KOPT-K1 (cell line): ENCODE measurements around the gene PAIP2B.
"Not testable (repeated sequence)": the region's sequence is repeated elsewhere in the genome, so short reads cannot be mapped to it uniquely, and the experiment has no call there.

Source experiments
- H3K27ac ChIP-seq: fragments of 200-600 bp; sonication (generic); 2 replicates; pipeline ENCODE4 v1.5.1; 2016; ENCODE audit warnings: antibody characterized with exemption, mild to moderate bottlenecking, low read depth, low read length; ENCODE audit not compliant: poor library complexity, severe bottlenecking
- H3K36me3 ChIP-seq: fragments of 200-600 bp; sonication (generic); 2 replicates; pipeline ENCODE4 v1.5.1; 2017; ENCODE audit warnings: antibody characterized with exemption, mild to moderate bottlenecking, low read length, moderate library complexity; ENCODE audit not compliant: insufficient read depth
- H3K9me3 ChIP-seq: fragments of 200-600 bp; sonication (generic); 2 replicates; pipeline ENCODE4 v1.5.1; 2017; ENCODE audit warnings: antibody characterized with exemption, low read length, mild to moderate bottlenecking; ENCODE audit not compliant: insufficient read depth, poor library complexity, severe bottlenecking

PAIP2B gene

GRCh38 chr2:71235930-71236587, 9.2 kb upstream of the PAIP2B start:
- H3K27ac ChIP-seq, result no peak overlapping the region
- H3K36me3 ChIP-seq, result no peaks in the 10 kb centered on the region
- peaks cover 11% of the 10 kb centered on the region for H3K9me3 ChIP-seq

- not testable (repeated sequence) for H3K36me3 ChIP-seq, H3K27ac ChIP-seq
- H3K9me3 ChIP-seq, result peaks cover 11% of the 10 kb centered on the region
These were observed 6.2 kb upstream of the PAIP2B start for GRCh38 chr2:71233072-71233471.

- Histone ChIP-seq H3K27ac (no peak overlapping the region), H3K9me3 (no peaks in the 10 kb centered on the region), H3K36me3 (no peaks in the 10 kb centered on the region)
These were observed 573 bp downstream of the PAIP2B start for GRCh38 chr2:71226096-71226964.

- H3K27ac ChIP-seq, result no peak overlapping the region
- no peaks in the 10 kb centered on the region for H3K36me3 ChIP-seq
- H3K9me3 ChIP-seq, result no peaks in the 10 kb centered on the region
These were observed 2.0 kb downstream of the PAIP2B start for GRCh38 chr2:71224935-71225334.

- Histone ChIP-seq H3K36me3 (no peaks in the 10 kb centered on the region), H3K9me3 (no peaks in the 10 kb centered on the region), H3K27ac (no peak overlapping the region)
These were observed 2.4 kb downstream of the PAIP2B start for GRCh38 chr2:71224457-71224856.

GRCh38 chr2:71223767-71224333, 3.1 kb downstream of the PAIP2B start:
- H3K27ac ChIP-seq, result no peak overlapping the region
- no peaks in the 10 kb centered on the region for H3K9me3 ChIP-seq
- H3K36me3 ChIP-seq, result no peaks in the 10 kb centered on the region

- no peak overlapping the region for H3K27ac ChIP-seq
- no peaks in the 10 kb centered on the region for H3K36me3 ChIP-seq
- H3K9me3 ChIP-seq, result no peaks in the 10 kb centered on the region
These were observed 6.2 kb downstream of the PAIP2B start for GRCh38 chr2:71220743-71221142.

GRCh38 chr2:71216501-71216900, 10.4 kb downstream of the PAIP2B start:
- H3K9me3 ChIP-seq, result no peaks in the 10 kb centered on the region

GRCh38 chr2:71215447-71215846, 11.5 kb downstream of the PAIP2B start:
- H3K9me3 ChIP-seq, result no peaks in the 10 kb centered on the region
- H3K36me3 ChIP-seq, result no peaks in the 10 kb centered on the region
- no peak overlapping the region for H3K27ac ChIP-seq

More at GRCh38 chr2:71216501-71216900, 10.4 kb downstream of the PAIP2B start:
- H3K36me3 ChIP-seq, result no peaks in the 10 kb centered on the region
- no peak overlapping the region for H3K27ac ChIP-seq

- Histone ChIP-seq H3K9me3 (no peaks in the 10 kb centered on the region), H3K27ac (no peak overlapping the region), H3K36me3 (no peaks in the 10 kb centered on the region)
These were observed 14.6 kb downstream of the PAIP2B start for GRCh38 chr2:71212336-71212735.

- Histone ChIP-seq H3K9me3 (peaks cover 5% of the 10 kb centered on the region), H3K36me3 (no peaks in the 10 kb centered on the region), H3K27ac (no peak overlapping the region)
These were observed 16.6 kb downstream of the PAIP2B start for GRCh38 chr2:71210292-71210691.

- Histone ChIP-seq H3K36me3 (no peaks in the 10 kb centered on the region), H3K9me3 (peaks cover 5% of the 10 kb centered on the region), H3K27ac (no peak overlapping the region)
These were observed 18.1 kb downstream of the PAIP2B start for GRCh38 chr2:71208756-71209155.

GRCh38 chr2:71207601-71208000, 19.3 kb downstream of the PAIP2B start:
- no peak overlapping the region for H3K27ac ChIP-seq
- no peaks in the 10 kb centered on the region for H3K36me3 ChIP-seq
- peaks cover 5% of the 10 kb centered on the region for H3K9me3 ChIP-seq

- H3K27ac ChIP-seq, result no peak overlapping the region
- H3K36me3 ChIP-seq, result no peaks in the 10 kb centered on the region
- H3K9me3 ChIP-seq, result peaks cover 5% of the 10 kb centered on the region
These were observed 20.6 kb downstream of the PAIP2B start for GRCh38 chr2:71206271-71206670.

- Histone ChIP-seq H3K36me3 (no peaks in the 10 kb centered on the region), H3K27ac (no peak overlapping the region), H3K9me3 (no peaks in the 10 kb centered on the region)
These were observed 35.3 kb downstream of the PAIP2B start for GRCh38 chr2:71191570-71191943.
